Panc1 (cell line): Measurements from ENCODE around the gene TPST2. TPM values are rescaled to one million over a fixed set of nuclear protein-coding genes. Genes with fewer than 3 reads are reported as not detected.

Source experiments
- ATAC-seq: fragments of 200-7000 bp; cut with Tn5 transposase; 2 replicates; pipeline ENCODE4 v1.9.1; 2020; ENCODE audit warnings: mild to moderate bottlenecking, moderate library complexity
- BruUV-seq: library from RNA; stranded (reverse); fragments of 400-500 nt; replicated peaks from 2 replicates; lab custom pipeline; 2021; lab: Mats Ljungman, UMichigan
- CTCF ChIA-PET: fragments of 300-600 bp; sonication (Branson Sonifier 250); formaldehyde crosslinking; loops from one replicate; lab custom pipeline; 2022; ENCODE audit warnings: antibody characterized with exemption; lab: Charles Lee
- POLR2A ChIA-PET: fragments of 300-600 bp; sonication (Branson Sonifier 250); formaldehyde crosslinking; loops from one replicate; lab custom pipeline; 2022; ENCODE audit warnings: antibody characterized with exemption; lab: Charles Lee
- DNase-seq: peaks from one replicate; pipeline ENCODE4 v3.0.0-alpha.2; 2010; ENCODE audit warnings: low read depth, low spot score
- H3K27ac ChIP-seq: 2 replicates; pipeline ENCODE4 v1.5.1; 2011; ENCODE audit warnings: mild to moderate bottlenecking, low read length, inconsistent platforms
- H3K27me3 ChIP-seq: fragments of 200-500 bp; sonication (Bioruptor generic); 2 replicates; pipeline ENCODE4 v1.6.0; 2014; ENCODE audit warnings: low read length, inconsistent platforms; ENCODE audit not compliant: control insufficient read depth, insufficient read depth
- H3K36me3 ChIP-seq: fragments of 200-500 bp; sonication (Bioruptor generic); 2 replicates; pipeline ENCODE4 v1.5.1; 2014; ENCODE audit warnings: inconsistent platforms, mild to moderate bottlenecking, low read length, moderate library complexity; ENCODE audit not compliant: control insufficient read depth, insufficient read depth
- H3K4me1 ChIP-seq: 2 replicates; pipeline ENCODE4 v1.5.1; 2011; ENCODE audit warnings: inconsistent platforms, mild to moderate bottlenecking, low read length, moderate library complexity; ENCODE audit not compliant: control insufficient read depth, insufficient read depth
- H3K4me3 ChIP-seq, 2 experiments: 2 replicates each; pipeline ENCODE4 v1.5.1; 2011 to 2012; ENCODE audit warnings: low read depth in 2 of 2, low read length in 2 of 2, mild to moderate bottlenecking in 2 of 2, inconsistent platforms in 1 of 2, moderate library complexity in 1 of 2
- H3K9me3 ChIP-seq: fragments of 200-500 bp; sonication (Bioruptor generic); 2 replicates; pipeline ENCODE4 v1.5.1; 2014; ENCODE audit warnings: low read depth, mild to moderate bottlenecking, inconsistent platforms, low read length, moderate library complexity; ENCODE audit not compliant: control insufficient read depth, insufficient read depth
- CTCF ChIP-seq: fragments of 450-650 bp; IDR thresholded peaks from 2 replicates; pipeline ENCODE4 v1.5.1; 2017; ENCODE audit warnings: mild to moderate bottlenecking
- POLR2AphosphoS5 ChIP-seq: IDR thresholded peaks from 2 replicates; pipeline ENCODE4 v1.6.1; 2012; ENCODE audit warnings: mild to moderate bottlenecking, low read depth, low read length, moderate library complexity
- REST ChIP-seq, 2 experiments: IDR thresholded peaks; 2 replicates each; pipeline ENCODE4 v1.6.1; 2011 to 2012; ENCODE audit warnings: low read depth in 2 of 2, control low read depth in 1 of 2, low read length in 1 of 2, mild to moderate bottlenecking in 1 of 2, moderate library complexity in 1 of 2; ENCODE audit not compliant: insufficient read depth in 1 of 2
- SIN3A ChIP-seq: IDR thresholded peaks from 2 replicates; pipeline ENCODE4 v1.6.1; 2012; ENCODE audit warnings: low read depth, mild to moderate bottlenecking, low read length, moderate library complexity, borderline replicate concordance; ENCODE audit not compliant: insufficient read depth
- TCF7L2 ChIP-seq: IDR thresholded peaks from 2 replicates; pipeline ENCODE4 v1.6.1; 2011; ENCODE audit warnings: mild to moderate bottlenecking, low read depth, low read length, inconsistent platforms
- in situ Hi-C: cut with HindIII; loops from 2 replicates; pipeline ENCODE4 v1.10.0; 2016; ENCODE audit warnings: low sequenced_read_pairs, low pct_unique_long_range_greater_than_20kb
- intact Hi-C: fragments of 100-400 bp; cut with micrococcal nuclease; formaldehyde crosslinking; loops from one replicate; pipeline ENCODE4 v1.10.0; 2022; ENCODE audit not compliant: unreplicated experiment
- total RNA-seq: library from RNA; stranded (reverse); gene quantifications from one replicate; pipeline ENCODE4 v1.2.1, GENCODE V29; 2021; ENCODE audit not compliant: unreplicated experiment

Gene TPST2
- total RNA-seq, 1 experiment from 2014 or later: 7.1 TPM

GRCh38 chr22:26545385-26545784, 44.5 kb downstream of the TPST2 start:
- no peaks in the 10 kb centered on the region for H3K9me3 ChIP-seq
- no peaks in the 10 kb centered on the region for H3K4me1 ChIP-seq
- ChIA-PET POLR2A (interaction anchor here (0.6 kb wide), 1 partner anchor 199 kb away, joined by 9 read pairs; no protein-coding TSS in a partner anchor), CTCF (no interaction called here)
- no peak for TF ChIP-seq TCF7L2
- no peak for TF ChIP-seq SIN3A
- no peak for TF ChIP-seq CTCF
- no peak for TF ChIP-seq POLR2AphosphoS5
- no peak for TF ChIP-seq REST (IDR thresholded peaks at IDR 0.05; ENCODE audit: insufficient read depth in 1 of 2, low read depth in 2 of 2, low read length in 1 of 2)
- no TSS peak for BruUV-seq
- ATAC-seq (no peak), DNase-seq (no peak)
- no peaks in the 10 kb centered on the region for H3K27me3 ChIP-seq
- intact Hi-C loops: no loop called here
- H3K36me3 ChIP-seq: no peaks in the 10 kb centered on the region
- no peak overlapping the region for H3K4me3 ChIP-seq
- no peak overlapping the region for H3K27ac ChIP-seq
- in situ Hi-C loops: no loop called here

- intact Hi-C loops (no loop called here), in situ Hi-C loops (no loop called here)
- Histone ChIP-seq H3K27me3 (no peaks in the 10 kb centered on the region), H3K36me3 (no peaks in the 10 kb centered on the region), H3K9me3 (no peaks in the 10 kb centered on the region), H3K4me1 (no peaks in the 10 kb centered on the region), H3K27ac (no peak overlapping the region), H3K4me3 (no peak overlapping the region)
- BruUV-seq: no TSS peak
- CTCF ChIA-PET: no interaction called here
- TF ChIP-seq POLR2AphosphoS5: no peak
- POLR2A ChIA-PET: no interaction called here
- no peak for ATAC-seq
- no peak for DNase-seq
Observed at GRCh38 chr22:26544489-26544888, 45.4 kb downstream of the TPST2 start.

GRCh38 chr22:26542831-26543230, 47.1 kb downstream of the TPST2 start:
- H3K4me1 ChIP-seq: no peaks in the 10 kb centered on the region
- DNase-seq (no peak), ATAC-seq (no peak)
- BruUV-seq: no TSS peak
- no peak overlapping the region for H3K27ac ChIP-seq
- TF ChIP-seq TCF7L2 (no peak), CTCF (no peak), SIN3A (no peak), POLR2AphosphoS5 (no peak), REST (IDR thresholded peaks at IDR 0.05; ENCODE audit: insufficient read depth in 1 of 2, low read depth in 2 of 2, low read length in 1 of 2) (no peak)
- in situ Hi-C loops: no loop called here
- POLR2A ChIA-PET: no interaction called here
- no peak overlapping the region for H3K4me3 ChIP-seq
- no peaks in the 10 kb centered on the region for H3K9me3 ChIP-seq
- no peaks in the 10 kb centered on the region for H3K36me3 ChIP-seq
- CTCF ChIA-PET: no interaction called here
- intact Hi-C loops: no loop called here
- H3K27me3 ChIP-seq: no peaks in the 10 kb centered on the region
